HG02943 (cell line): ENCODE measurements around the gene RAB3D.
"Not testable (repeated sequence)": the region's sequence is repeated elsewhere in the genome, so short reads cannot be mapped to it uniquely, and the experiment has no call there.

ENCODE experiments used
- ATAC-seq: cut with Tn5 transposase; IDR thresholded peaks from one replicate; pipeline ENCODE4 v1.9.1; 2021; ENCODE audit warnings: mild to moderate bottlenecking, low read depth, moderate library complexity; ENCODE audit not compliant: unreplicated experiment

Gene RAB3D

DNA sequence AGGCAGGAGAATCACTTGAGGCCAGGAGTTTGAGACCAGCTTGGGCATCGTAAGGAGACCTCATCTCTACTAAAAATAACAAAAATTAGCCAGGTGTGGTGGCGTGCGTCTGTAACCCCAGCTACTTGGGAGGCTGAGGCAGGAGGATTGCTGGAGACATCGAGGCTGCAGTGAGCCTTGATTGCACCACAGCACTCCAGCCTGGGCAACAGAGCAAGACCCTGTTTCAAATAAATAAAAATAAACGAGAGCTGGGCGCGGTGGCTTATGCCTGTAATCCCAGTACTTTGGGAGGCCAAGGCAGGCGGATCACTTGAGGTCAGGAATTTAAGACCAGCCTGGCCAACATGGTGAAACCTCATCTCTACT is 626 bp upstream of the RAB3D start:
- not testable (repeated sequence) for ATAC-seq

DNA sequence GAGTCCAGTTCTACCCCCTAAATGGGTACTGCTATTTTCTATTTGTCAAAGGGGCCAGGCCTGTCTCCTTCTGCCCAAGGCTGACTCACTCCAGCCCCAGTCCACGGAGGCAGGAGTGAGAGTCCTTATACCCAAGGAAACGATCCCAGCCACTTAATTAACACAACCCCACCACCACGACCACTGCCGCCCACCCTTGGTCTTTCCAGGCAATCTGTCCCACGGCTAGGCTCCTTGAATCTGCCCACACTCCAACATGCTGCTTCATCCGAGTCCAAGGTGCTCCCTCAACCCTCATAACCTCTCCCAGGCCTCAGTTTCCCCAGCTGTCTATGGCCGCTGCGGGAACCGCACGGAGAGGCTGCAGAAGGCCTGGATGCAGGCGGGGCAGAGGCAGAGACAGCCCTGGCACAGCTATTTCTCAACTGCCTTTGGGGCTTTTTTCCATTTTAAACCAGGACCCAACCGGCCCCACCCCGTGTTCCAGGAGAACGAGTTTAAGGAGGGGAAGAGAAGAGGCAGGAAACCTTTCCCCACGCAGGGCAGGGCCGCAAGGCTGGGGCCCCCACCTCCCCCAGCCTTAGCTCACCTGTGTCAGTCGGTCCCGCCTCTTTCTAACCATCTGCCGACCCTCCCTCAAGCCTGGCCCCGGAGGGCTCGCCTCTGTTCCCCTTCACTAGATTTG is 746 bp downstream of the RAB3D start:
- no peak for ATAC-seq

DNA sequence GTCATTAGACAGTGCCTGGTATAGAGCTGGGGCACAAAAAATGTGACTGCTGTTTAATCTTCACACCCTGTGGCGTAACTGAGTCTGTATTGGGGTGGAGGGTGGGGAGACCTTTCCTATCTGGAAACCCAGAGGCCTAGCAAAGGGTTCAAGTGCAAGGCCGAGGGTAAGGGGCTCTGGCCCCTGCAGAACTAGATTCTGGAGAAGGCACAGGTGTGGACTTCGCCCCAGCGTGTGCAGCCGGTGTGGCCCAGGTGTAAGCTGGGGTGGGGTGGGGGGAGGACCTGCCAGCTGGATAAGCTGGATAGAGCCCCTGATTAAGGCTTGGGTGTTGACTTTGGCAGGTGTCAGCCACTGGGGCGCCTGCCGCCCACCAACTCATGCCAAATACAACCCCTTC is 1.3 kb downstream of the RAB3D start:
- ATAC-seq = no peak

DNA sequence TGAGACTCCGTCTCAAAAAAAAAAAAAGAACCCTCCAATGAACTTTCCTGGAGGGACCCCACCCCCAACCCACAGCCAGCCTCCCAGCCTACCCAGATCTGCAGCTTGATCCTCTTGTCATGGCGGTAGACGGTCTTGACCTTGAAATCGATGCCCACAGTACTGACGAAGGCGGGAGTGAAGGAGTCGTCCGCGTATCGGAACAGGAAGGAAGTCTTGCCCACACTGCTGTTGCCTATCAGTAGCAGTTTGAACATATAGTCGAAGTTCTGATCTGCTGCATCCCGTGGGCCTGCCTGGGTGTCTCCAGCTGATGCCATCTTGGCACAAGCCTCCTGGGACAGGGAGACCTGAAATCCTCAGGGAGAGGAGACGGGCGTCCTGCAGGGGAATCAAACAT is 2.4 kb downstream of the RAB3D start:
- no peak for ATAC-seq

DNA sequence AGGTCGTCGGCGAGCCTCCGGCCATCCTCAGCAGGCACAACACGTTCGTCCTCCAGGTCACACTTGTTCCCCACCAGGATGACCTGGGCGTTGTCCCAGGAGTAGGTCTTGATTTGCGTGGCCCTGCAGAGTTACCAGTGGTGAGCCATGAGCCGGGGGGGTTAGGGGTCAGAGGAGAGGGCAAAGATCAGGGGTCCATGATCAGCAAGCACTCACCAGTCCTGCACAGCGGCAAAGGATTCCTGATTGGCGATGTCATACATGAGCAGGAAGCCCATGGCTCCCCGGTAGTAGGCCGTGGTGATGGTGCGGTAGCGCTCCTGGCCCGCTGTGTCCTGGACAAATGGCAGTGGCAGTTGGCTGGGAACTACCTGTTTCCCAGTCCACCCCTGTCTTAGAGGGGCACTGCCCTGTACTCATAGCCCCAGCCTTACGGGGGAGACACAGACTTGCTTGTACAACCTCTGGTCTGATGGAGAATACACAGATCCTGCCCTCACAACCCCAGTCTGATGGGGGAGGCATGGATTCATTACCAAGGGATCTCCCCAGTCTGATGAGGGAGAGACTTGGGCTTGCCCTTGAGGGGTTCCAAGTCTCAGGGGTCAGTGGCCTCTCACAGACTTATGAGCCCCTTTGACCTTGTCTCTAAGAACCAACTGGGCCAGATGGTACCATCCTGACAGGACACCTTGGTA is 3.9 kb downstream of the RAB3D start:
- no peak for ATAC-seq

DNA sequence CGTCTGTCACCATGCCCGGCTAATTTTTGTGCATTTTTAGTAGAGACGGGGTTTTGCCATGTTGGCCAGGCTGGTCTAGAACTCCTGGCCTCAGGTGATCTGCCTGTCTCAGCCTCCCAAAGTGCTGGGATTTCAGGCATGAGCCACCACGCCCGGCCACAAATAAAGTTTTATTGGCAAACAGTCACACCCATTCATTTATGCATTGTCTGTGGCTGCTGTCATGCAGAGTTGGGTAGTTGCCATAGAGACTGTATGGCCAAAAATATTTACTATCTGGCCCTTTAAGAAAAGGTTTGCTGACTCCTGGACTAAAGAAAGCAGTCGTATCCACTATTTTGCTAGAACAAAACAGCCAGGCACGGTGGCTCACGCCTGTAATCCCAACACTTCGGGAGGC is 5.6 kb downstream of the RAB3D start:
- not testable (repeated sequence) for ATAC-seq

DNA sequence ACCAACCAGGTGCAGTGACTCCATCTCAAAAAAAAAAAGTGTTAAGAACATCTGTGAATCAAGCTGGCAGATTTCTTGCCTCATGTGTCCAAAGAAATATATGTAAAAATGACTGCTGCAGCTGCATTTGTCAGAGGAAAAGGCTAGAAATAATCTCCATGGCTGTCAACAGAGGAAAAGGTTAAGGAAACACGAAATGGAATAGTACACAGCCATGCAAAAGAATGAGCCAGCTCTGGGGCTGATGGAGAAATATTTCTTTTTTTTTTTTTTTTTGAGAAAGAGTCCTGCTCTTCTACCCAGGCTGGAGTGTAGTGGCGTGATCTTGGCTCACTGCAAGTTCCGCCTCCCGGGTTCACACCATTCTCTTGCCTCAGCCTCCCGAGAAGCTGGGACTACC is 6.6 kb downstream of the RAB3D start:
- no peak for ATAC-seq

DNA sequence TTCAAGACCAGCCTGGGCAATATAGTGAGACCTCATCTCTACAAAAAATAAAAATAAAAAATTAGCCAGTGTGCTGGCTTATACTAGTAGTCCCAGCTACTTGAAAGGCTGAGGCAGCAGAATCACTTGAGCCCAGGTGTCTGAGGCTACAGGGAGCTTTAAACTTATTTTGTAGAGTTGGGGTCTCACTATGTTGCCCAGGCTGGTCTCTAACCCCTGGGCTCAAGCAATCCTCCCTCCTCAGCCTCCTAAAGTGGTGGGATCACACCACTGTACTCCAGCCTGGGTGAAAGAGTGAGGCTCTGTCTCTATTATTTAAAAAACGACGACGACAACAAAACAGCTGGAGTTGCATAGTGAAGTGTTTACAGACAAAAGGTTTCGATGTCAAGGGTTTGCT is 8.0 kb downstream of the RAB3D start:
- ATAC-seq = no peak

DNA sequence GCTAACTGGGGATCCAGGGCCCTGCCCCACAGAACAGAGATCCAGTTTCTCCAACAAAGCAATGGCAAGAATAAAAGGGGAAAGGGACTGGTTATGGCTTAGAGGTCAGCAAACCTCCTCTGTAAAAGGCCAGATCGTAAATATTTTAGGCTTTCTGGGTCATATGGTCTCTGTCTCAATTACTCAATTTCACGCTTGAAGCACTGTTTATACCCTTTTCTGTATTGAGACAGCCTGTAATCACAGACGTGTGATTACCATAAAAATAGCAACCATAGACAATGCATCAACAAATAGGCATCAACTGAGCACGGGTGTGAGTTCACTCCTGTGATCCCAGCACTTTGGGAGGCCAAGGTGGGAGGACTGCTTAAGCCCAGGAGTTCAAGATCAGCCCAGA is 9.3 kb downstream of the RAB3D start:
- ATAC-seq = no peak

DNA sequence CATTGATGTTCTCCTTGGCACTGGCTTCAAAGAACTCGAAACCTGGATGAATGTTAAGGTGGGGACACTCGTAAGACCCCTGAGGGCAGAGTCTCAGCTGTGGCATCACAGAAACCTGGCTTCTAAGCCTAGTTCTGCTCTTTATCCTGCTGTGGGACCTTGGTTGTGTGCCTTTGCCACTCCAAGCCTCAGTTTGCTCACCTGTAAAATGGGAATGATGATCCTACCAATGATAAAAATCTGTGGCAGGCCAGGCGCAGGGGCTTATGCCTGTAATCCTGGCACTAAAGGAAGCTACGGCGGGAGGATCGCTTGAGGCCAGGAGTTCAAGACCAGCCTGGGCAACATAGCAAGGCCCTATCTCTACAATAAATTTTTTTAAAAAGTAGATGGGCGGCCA is 13.9 kb downstream of the RAB3D start:
- ATAC-seq = no peak

DNA sequence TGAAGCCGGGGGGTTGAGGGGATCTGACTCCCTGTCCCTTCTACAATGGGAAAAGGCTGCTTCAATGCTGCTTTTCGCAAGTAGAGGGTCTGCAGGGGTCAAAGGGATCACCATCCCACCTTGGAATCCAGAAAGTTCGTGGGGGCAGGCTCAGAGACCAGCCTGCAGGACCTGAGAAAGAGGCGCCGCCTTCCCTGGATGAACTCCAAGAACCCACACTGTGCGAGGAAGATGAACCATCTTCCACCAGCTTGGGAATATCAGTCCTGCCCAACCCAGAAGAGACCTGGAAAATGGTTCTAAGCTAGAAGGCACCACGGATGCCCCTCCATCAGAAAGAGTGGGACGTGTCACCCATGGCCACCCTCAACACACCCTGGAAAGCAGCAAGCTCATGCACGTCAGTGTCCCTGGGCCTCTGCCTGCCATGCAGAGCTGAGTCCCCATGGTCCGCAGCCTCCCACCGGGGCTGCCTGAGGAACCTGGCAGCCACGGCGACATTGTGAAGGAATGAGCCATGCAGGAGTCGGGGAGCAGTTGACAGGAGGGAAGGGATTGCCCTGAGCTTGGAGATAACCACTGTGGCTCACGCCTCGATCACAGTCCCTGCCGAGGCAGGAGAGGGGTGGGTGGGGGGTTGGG is 14.6 kb downstream of the RAB3D start:
- no peak for ATAC-seq

DNA sequence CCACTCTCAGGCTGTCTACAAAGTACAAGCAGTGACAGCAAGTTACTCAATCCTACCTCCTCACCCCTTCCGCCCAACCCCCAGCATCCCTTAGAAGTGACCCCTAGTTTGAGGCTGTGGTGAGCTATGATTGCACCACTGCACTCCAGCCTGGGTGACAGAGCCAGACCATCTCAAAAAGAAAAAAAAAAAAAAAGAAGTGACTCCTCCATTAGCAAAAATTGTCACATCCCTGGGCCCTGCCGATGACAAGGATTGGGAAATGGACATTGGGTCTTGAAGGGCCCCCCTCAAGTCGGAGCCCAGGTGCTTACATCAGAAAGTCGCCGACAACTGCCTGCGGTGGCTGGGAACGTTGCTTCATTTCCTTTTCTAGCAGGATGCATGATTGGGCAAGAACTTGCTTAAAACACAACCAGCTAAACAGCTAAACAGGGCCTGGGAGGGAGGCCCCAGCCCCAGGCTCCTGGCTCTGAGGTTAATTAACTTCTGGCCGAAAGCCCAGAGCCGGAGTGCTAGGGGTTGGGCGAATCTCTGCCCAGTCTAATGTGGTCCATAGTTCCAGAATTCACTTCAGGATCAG is 15.3 kb downstream of the RAB3D start:
- ATAC-seq = no peak

DNA sequence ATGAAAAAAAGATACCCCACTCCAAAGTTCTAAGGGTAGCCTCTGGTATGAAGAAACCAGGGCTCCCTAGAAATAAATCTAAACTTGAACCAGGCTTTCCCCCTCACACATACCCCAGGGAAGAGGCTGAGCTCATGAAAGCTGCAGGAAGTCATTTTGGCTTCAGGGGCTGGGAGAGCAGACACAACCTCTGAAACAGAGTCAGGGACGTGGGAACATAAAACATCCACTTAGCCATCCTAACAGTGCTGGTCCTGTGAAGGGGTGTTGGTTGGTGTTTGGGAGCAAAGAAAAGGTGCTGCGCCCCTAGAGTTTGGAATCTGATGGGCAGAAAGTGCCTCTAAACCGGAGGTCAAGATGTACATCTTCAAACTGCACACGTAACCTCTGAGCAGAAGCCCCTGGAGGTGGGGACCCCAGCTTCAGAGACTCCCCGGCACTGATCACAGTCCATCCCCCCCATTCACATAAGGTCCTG is 15.8 kb downstream of the RAB3D start:
- no peak for ATAC-seq

DNA sequence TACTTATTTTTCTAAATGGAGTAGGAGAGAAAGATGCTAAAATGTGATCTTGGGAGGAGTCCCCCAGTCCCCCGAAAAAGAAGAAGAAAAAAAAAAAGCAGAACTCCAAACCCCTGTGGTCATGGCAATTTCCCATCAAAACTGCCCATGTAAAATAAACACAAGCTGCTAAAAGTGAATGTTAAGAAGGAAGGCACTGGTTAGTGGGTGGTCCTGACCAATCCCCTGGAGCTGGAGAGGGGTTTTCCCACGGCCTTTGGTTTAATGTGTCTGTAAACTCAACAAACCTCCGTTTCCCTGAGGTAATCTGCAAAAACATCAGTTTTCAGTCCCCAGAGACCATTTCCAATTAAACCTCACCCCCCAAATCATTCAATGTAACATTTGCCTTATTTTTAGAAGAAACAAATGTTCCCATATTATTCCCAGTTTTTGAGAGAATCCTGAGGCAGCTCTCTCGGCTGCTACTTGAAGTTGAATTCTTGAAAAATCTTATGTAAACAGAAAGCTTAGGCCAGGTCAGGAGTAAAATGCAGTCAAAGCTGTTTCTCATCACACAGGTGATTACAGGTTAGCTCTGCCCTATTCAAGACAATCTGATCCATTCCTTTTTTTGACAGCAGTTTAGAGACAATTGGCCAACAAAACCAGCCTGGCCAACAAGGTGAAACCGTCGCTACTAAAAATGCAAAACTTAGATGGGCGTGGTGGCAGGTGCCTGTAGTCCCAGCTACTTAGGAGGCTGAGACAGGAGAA is 17.0 kb downstream of the RAB3D start:
- ATAC-seq = no peak

DNA sequence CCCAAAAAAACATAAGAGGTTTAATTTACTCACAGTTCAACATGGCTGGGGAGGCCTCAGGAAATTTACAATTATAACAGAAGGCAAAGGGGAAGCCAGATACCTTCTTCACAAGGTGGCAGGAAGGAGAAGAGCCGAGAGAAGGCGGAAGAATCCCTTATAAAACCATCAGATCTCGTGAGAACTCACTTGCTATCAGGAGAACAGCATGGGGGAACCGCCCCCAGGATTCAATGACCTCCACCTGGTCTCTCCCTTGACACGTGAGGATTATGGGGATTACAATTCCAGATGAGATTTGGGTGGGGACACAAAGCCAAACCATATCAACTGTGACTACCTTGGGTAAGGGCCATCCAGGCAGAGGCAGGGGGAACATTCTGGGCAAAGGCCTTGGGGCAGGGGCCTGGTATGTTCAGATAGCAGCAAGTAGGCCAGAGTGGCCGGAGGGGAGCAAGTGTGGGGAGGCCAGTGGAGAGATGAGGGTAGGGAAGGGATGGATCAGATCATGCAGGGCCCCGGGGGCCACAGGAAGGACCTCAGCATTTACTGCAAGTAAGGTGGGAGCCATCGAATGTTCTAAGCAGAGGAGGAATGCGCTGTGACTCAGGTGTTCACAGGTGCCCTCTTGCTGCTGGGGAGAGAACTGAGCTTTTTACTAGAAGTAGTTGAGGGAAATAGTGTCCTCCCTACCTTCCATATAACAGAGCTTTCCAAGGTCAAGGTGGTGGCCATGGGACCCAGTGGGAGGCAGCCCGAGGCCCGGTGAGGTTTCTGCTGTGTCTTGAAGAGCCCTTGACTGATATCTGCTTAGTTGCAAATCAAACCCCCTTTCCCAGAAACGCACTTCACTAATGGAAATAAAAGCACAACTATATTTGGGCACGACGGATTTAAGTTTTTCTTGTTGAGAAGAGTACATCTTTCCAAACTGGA is 18.0 kb downstream of the RAB3D start:
- no peak for ATAC-seq

DNA sequence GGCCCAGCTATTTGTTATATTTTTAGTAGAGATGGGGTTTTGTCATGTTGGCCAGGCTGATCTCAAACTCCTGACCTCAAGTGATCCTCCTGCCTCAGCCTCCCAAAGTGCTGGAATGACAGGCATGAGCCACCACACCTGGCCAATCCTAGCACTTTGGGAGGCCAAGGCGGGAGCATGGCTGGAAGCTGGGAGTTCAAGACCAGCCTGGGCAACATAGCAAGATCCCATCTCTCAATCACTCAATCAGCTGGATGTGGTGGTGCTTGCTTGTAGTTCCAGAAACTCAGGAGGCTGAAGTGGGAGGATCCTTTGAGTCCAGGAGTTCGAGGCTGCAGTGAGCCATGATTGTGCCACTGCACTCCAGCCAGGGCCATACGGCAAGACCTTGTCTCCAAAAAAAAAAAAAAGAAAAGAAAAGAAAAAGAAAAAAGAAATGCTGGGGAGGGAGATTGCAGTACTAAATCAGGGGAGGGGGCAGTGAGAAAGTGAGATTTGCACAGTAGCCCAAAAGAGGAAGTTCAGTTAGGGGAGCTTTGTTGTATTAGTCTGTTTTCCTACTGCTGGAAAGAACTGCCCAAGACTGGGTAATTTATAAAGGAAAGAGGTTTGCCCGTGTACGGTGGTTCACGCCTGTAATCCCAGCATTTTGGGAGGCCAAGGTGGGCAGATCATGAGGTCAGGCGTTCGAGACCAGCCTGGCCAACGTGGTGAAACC is 19.0 kb downstream of the RAB3D start:
- not testable (repeated sequence) for ATAC-seq

DNA sequence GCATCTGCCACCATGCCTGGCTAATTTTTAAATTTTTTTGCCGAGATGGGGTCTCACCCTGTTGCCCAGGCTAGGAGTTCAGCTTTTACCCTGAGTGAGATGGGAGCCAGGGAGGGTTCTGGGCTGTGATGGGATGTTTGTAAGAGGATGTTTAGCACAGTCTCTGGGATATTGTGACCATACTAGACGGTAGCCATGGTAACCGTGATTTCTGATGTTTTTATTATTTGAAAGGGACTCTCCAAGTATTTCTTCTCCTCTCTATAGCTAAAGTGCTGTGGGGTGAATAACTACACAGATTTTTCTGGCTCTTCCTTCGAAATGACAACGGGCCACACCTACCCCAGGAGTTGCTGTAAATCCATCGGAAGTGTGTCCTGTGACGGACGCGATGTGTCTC is 33.1 kb downstream of the RAB3D start:
- no peak for ATAC-seq

DNA sequence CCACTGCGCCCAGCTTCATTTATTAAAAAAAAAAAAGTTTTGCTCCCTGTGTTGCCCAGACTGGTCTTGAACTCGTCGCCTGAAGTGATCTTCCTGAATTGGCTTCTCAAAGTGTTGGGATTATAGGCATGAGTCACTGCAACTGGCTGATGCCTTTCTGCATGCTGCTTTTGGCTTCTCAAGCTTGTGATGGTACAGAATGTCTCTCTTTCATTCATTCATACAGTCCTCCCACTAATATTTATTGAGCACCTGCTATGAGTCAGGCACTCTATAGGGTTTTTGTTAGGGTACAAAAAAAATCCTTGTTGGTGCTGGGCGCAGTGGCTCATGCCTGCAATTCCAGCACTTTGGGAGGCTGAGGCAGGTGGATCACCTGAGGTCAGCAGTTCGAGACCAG is 34.5 kb downstream of the RAB3D start:
- ATAC-seq = no peak

DNA sequence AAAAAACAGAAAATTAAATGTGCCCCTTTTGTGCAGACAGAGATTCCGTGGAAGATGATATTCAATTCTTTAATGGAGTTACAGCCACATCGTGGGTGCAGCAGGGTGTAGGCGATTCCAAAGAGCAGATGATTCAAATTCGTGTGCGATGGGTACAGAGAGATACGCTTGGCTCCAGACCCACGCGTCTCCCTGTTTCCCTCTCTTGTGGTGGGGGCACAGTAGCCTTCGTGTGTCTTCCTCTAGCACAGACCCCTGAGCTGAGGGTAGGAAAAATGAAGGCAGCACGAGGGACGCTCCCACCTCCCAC is 38.7 kb downstream of the RAB3D start:
- no peak for ATAC-seq
